HT1080 (cell line): ENCODE data around the gene DSE. TPM values are rescaled to one million over a fixed set of nuclear protein-coding genes. Genes with fewer than 3 reads are reported as not detected.

ENCODE experiments used
- DNase-seq: peaks from one replicate; pipeline ENCODE4 v3.0.0-alpha.2; 2015; ENCODE audit warnings: low read depth
- total RNA-seq: library from RNA; depleted of rRNA; stranded (reverse); fragments of >200 nt; shearing (Covaris generic); gene quantifications from 2 replicates; pipeline ENCODE4 v1.2.3, GENCODE V29; 2014; rRNA removed

DSE gene
- total RNA-seq, 1 experiment from 2014 or later: 44.3 TPM

DNA sequence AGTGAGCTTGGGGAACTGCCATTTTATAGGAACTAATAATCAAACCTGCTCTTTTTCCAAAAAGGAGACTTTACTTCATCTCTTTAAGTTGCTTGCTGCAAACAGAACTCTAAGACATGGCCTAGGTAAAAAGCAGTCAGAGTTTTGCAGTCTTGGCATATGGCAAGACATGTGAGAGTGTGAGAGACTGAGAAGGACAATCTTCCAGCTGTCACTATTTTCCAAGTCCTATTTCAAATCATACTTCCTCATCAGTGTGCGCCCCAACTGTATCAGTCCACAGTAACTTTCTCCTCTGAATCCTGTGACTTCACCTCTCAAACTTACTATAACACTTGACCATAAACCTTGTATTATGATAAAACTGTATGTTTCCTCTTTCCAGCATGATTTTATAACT is 100.8 kb downstream of the DSE start:
- DNase-seq: no peak

DNA sequence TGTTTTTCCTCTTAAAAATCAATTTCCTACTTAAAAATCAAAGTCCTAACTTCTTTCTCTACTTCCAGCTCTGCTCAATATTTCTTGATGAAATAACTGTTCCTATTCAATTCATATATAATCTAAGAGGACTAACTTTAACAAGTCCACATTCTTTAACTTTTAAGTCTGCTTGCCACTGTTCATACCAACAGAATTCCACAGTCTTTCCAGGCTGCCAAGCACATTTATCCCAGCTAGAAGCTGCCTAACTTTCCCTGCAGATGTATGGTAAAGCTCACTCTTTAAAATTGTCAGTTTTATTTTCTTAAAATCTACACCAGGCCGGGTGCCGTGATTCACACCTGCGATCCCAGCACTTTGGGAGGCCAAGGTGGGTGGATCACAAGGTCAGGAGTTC is 102.0 kb downstream of the DSE start:
- no peak for DNase-seq

DNA sequence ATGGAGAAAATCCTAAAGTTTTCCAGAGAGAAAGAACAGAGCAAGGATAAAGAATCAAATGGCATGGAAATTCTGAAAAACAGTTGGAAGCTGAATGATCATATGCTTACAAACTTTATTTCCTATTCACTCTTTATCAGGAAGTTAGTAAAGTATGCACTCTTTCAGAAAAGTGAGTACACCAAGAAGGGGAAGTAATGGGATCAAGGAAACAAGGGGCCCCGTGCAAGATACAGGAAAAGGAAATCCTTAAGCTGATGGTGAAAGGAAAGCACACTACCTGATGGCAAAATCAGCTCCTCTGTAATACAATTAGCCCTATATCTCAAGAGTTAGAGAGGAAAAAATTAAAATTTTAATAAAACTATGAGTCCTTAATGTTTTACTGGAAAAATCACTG is 104.4 kb downstream of the DSE start:
- DNase-seq: no peak

DNA sequence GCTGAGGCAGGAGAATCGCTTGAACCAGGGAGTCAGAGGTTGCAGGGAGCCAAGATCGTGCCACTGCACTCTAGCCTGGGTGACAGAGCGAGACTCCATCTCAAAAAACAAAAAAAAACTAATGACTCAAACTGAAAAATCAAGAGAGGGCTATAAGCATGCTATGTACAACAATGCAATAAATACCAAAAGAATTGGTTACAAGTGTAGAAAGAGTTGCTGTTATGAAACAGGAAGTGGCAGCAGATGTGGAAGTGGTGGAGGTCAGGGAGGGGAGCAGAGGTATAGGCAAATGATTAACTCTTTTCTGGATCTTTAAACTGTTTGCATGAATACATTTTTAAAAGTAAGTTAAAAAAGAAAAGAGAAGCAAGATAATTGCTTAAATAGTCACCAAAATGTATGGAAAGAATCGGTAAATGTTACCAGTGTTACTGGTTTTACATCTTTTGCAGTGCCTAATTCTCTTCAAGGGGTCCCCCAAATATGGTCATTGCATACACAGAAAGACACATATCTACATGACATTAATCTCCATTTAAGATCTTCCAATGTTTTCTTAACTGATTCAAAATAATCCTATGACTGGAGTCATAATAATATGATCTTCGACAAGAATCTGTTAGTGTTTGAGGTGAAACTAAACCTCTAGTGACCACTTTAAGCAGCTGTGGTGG is 105.4 kb downstream of the DSE start:
- DNase-seq: no peak

DNA sequence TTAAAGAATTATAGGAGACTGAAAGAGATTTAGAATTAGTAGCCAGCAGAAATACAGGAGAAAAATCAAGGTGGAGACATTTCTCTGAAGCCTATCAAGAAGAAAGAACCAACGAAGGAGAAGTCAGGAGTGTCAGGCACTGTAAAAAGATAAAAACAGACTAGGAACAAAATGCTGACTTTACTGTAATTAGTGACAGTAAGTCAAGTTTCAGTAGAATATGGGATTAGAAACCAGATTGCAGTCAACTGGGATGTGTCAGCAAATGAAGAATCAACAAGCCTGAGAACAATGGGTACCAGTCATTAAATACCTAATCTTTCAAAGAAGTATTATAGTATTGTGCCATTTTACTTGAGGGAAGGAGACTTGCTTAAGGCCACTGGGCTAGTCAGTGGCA is 112.0 kb downstream of the DSE start:
- DNase-seq: no peak

DNA sequence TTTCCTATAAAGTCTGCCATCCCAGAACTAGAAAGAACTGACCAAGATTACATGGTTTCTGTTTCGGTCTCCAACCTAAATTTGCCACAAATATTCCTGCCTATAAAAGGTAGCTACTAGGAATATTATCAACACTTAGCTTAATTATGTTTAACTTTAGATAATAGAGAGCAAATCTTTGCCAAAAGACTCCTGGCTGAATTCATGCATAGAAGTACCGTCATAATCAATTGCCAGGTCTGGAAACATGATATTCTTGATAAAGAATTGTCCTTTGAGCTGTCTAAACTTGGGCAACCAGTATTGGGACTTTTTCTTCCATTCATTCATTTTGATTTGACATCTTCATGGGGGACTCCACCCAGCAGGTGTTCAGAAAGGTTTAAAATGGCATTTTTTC is 112.9 kb downstream of the DSE start:
- DNase-seq: no peak

DNA sequence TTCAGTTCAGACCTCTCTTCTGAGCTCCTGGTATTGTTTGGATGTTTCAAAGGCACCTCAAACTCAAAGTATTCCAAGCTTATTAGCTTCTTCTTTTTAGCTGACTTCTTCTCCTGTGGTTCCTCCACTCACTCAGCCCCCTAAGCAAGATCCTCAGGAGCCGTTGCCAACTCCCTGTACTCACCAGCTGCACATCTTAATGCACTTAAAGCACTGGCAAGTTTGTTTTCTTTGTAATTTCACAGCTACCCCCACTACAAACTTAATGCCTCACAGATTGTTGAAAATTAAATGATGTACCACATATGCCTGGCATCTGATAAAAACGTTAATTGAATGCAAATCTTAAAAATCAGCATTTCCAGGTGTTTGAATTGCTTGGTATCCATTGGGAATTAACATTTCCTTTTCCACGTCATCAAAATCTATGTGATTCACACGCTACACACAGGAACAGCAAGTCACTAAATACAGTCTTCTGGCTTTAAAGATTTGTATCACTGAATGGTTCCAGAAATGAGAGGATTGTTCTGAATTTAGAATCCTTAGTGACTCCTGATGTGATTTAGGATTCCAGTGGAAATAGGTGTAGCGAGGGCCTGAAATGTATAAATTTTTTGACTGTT is 114.9 kb downstream of the DSE start:
- peak; percentile 15 for DNase-seq

DNA sequence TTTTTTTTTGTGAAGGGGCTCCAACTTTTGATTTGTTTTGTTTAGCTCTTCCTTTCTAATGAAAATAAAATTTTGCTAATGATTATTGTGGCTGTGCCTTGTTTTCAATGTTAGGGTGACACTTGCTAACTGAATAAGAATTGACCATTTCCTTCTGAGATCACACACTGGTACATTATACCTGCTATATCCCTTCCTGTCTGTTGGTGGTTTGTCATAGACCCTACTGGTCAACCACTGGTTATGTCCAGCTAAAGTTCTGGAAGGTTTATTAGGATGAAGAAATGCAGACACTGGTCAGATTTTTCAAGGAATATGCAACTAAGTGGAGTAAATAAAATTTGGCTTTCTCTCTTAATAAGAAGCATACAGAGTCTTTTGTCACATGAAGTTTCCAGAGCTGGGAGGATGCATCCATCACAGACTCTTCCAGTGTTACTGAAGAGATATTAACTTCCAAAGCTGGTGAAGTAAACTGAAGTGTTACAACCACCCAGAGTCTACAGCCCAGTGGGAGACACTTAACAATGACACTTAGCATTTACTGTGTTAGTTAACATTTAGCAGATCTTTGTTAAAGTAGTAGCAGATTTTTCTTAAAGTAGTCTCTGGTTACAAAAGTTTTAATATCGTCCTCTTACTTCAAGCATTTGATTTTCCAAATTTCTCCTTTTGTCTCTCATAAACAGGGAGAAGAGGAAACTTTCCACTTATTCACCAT is 121.0 kb downstream of the DSE start:
- DNase-seq: no peak

DNA sequence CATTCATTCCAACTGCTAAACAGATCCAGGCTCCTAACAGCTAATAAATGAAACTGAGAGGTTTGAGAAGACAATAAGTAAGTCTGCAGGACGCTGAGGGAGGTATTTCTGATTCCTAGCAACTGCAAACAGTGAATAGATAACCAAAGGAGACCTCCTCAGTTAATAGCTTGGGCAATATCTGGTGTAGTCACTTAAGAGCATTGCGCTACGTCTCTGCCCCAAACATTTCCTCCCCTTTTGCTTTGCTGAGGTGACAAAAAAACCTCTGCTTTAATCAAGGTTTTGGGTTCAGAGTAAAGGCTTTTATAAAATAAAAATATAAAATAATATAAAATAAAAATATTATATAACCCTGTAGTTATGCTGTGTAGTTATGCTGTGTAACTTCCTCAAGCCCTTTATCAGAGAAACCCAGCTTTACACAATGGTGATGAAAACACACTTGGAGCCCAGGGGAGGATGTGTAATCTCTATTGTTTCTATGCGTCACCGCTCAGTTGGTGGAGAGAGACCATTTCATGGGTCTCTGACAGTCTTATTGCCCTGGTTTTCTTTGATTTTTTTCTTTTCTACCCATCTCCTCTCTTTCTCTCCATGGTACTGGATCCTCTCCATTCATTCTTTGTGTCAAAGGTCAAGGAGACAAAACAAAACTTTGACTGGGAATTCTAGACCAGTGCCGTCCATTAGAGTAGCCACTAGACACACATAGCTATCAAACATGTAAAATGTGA is 121.8 kb downstream of the DSE start:
- no peak for DNase-seq

Other genes starting within 250 kb of the DSE start
- not detected in 2 replicates for gene COL10A1, start 244.8 kb upstream of the DSE start, total RNA-seq
- gene TSPYL4, start 116.9 kb upstream of the DSE start, total RNA-seq: 8.4 and 10.4 TPM in 2 replicates
- 50.6 and 57.4 TPM in 2 replicates for gene TSPYL1, start 91.0 kb upstream of the DSE start, total RNA-seq
- 0.31 TPM in 1 of 2 replicates, not detected in the other for gene CALHM6, start 90.4 kb downstream of the DSE start, total RNA-seq
- 1.0 and 1.3 TPM in 2 replicates for gene CALHM5, start 140.7 kb downstream of the DSE start, total RNA-seq
- gene TRAPPC3L, start 174.7 kb downstream of the DSE start, total RNA-seq: 0.06 TPM in 1 of 2 replicates, not detected in the other
- 0.07 TPM in 1 of 2 replicates, not detected in the other for gene CALHM4, start 182.8 kb downstream of the DSE start, total RNA-seq
- 50.5 and 51.4 TPM in 2 replicates for gene RWDD1, start 200.6 kb downstream of the DSE start, total RNA-seq
- gene RSPH4A, start 245.5 kb downstream of the DSE start, total RNA-seq: 0.27 and 0.32 TPM in 2 replicates